ENCODE results near the gene ANKS3. TPM values are rescaled to one million over a fixed set of nuclear protein-coding genes. Genes with fewer than 3 reads are reported as not detected.

The ANKS3 gene
- total RNA-seq, 1 experiment from 2014 or later, result 22.6 TPM

DNA sequence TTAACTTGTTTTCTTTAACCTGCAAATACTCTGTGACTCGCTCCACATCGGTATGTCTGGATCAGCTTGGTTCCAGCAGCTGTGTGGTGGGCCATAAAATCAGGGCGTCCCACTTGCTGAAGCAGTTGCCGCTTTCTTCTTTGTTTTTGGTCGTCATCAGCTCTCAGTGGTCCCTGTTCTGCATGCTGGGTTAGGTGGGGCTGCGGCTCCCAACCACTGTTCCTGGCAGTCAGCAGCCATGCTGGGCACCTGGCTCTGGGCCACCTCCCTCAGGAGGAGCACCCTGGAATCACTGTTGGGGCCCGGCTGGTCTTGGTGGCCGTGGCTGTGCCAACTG is 86.5 kb downstream of the ANKS3 start:
- no peak overlapping the region for H3K4me2 ChIP-seq (ENCODE audit: low read length)
- H3K27me3 ChIP-seq (ENCODE audit: low read length), result no peaks in the 10 kb centered on the region
- no peaks in the 10 kb centered on the region for H3K4me1 ChIP-seq (ENCODE audit: insufficient read depth, low read length)
- ChIA-PET POLR2A (ENCODE audit: unreplicated experiment) (no interaction called here), CTCF (no interaction called here)
- no peaks in the 10 kb centered on the region for H3K9me3 ChIP-seq (ENCODE audit: low read length)
- H3K9ac ChIP-seq (ENCODE audit: low read length), result no peak overlapping the region
- H4K20me1 ChIP-seq (ENCODE audit: low read length), result no peaks in the 10 kb centered on the region
- H3K27ac ChIP-seq (ENCODE audit: low read length), result no peak overlapping the region
- intact Hi-C loops (cut with micrococcal nuclease), result no loop called here
- no peaks in the 10 kb centered on the region; the same call in 1 of the 2 replicates for H3K36me3 ChIP-seq (ENCODE audit: low read depth, low read length)
- H2AFZ ChIP-seq (ENCODE audit: low read length), result no peak overlapping the region
- H3K4me3 ChIP-seq (ENCODE audit: low read length), result no peak overlapping the region
- no peaks in the 10 kb centered on the region for H3K9me2 ChIP-seq (replicated peaks; ENCODE audit: low read length)
- H3K79me2 ChIP-seq (ENCODE audit: low read length), result peaks cover 21% of the 10 kb centered on the region; the same call in 1 of the 2 replicates
- no peak for ATAC-seq
- DNase-seq, result no peak
- H3F3A ChIP-seq (ENCODE audit: low read length, unreplicated experiment), result no peaks in the 10 kb centered on the region
- BruUV-seq (replicated peaks), result no TSS peak
- TF ChIP-seq, protein P1, sequence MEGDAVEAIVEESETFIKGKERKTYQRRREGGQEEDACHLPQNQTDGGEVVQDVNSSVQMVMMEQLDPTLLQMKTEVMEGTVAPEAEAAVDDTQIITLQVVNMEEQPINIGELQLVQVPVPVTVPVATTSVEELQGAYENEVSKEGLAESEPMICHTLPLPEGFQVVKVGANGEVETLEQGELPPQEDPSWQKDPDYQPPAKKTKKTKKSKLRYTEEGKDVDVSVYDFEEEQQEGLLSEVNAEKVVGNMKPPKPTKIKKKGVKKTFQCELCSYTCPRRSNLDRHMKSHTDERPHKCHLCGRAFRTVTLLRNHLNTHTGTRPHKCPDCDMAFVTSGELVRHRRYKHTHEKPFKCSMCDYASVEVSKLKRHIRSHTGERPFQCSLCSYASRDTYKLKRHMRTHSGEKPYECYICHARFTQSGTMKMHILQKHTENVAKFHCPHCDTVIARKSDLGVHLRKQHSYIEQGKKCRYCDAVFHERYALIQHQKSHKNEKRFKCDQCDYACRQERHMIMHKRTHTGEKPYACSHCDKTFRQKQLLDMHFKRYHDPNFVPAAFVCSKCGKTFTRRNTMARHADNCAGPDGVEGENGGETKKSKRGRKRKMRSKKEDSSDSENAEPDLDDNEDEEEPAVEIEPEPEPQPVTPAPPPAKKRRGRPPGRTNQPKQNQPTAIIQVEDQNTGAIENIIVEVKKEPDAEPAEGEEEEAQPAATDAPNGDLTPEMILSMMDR (conservative IDR thresholded peaks at IDR 0.05; ENCODE audit: low read depth, low read length), result no peak
- TF ChIP-seq EZH2 (IDR thresholded peaks at IDR 0.05; ENCODE audit: low read length, unreplicated experiment) (no peak), EZH2phosphoT487 (IDR thresholded peaks at IDR 0.05; ENCODE audit: borderline replicate concordance, low read length) (no peak)

DNA sequence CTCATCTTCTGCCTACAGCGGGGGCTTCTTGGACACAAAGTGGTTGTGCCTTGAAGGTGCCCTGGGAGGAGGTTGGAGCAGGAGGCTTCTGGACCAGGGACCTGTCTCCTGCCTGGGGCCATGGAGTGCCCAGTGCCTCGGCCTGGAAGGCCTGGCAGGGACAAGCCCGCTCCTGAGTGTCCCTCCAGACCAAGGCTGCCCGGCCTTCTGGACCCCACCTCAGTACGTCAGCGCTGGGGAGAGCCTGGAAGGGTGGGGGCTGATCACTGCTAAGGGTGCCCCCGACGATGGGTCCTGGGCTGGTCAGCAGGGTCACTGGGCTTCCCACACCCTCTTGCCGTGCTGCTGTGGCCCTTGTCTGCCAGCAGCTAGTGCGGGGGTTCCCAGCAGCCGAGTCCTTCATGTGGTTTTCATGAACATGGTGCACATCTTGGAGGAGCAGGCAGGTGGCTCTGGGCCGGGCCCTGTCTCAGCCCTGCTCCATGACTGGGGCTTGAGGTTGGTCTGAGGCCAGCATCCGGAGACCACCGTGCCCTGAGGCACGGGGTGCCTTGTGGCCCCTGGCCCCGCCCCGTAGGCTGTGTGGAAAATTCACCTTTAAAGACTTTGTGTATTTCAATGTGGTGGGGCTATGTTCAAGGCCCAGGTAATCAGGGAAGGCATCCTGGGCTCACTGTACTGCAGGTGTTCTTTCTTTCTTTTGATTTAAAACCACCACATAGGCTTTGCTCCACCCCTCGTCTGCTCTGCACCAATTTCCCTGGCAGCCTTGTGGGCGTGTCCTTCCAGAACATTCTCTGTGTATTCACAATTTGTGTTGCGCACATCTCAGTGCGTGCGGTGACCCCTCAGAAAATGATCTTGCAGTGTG is 87.1 kb downstream of the ANKS3 start:
- H3K79me2 ChIP-seq (ENCODE audit: low read length), result peaks cover 23% of the 10 kb centered on the region; the same call in 1 of the 2 replicates

More for the DNA sequence above, 87.1 kb downstream of the ANKS3 start:
- CTCF ChIA-PET, result interaction anchor here (0.6 kb wide), 1 partner anchor 17 kb away, joined by 7 read pairs; no protein-coding TSS in a partner anchor
- Histone ChIP-seq H3K4me2 (ENCODE audit: low read length) (no peak overlapping the region), H3K9me2 (replicated peaks; ENCODE audit: low read length) (no peaks in the 10 kb centered on the region), H3F3A (ENCODE audit: low read length, unreplicated experiment) (no peaks in the 10 kb centered on the region), H2AFZ (ENCODE audit: low read length) (no peak overlapping the region), H3K27me3 (ENCODE audit: low read length) (no peaks in the 10 kb centered on the region), H3K4me3 (ENCODE audit: low read length) (no peak overlapping the region), H4K20me1 (ENCODE audit: low read length) (no peaks in the 10 kb centered on the region), H3K27ac (ENCODE audit: low read length) (no peak overlapping the region), H3K36me3 (ENCODE audit: low read depth, low read length) (no peaks in the 10 kb centered on the region; the same call in 1 of the 2 replicates), H3K4me1 (ENCODE audit: insufficient read depth, low read length) (no peaks in the 10 kb centered on the region), H3K9me3 (ENCODE audit: low read length) (no peaks in the 10 kb centered on the region), H3K9ac (ENCODE audit: low read length) (no peak overlapping the region)
- ATAC-seq (no peak), DNase-seq (no peak)
- POLR2A ChIA-PET (ENCODE audit: unreplicated experiment), result no interaction called here
- no TSS peak for BruUV-seq (replicated peaks)
- TF ChIP-seq EZH2phosphoT487 (IDR thresholded peaks at IDR 0.05; ENCODE audit: borderline replicate concordance, low read length) (no peak), EZH2 (IDR thresholded peaks at IDR 0.05; ENCODE audit: low read length, unreplicated experiment) (no peak)
- TF ChIP-seq, protein P1 (conservative IDR thresholded peaks at IDR 0.05; ENCODE audit: low read depth, low read length), result no peak
- intact Hi-C loops (cut with micrococcal nuclease), result no loop called here

Small RNA genes lying within 50 kb of the gene (microRNA-seq; reads per million reads assigned to microRNA genes)
- not detected for gene MIR6769A (ENCODE audit: unreplicated experiment)

Other genes with a start within 250 kb of the ANKS3 start
- 7.1 and 8.7 TPM in 2 replicates for gene CDIP1, start 195.5 kb downstream of the ANKS3 start, total RNA-seq (2014; rRNA removed)
- gene C16orf96, start 177.9 kb downstream of the ANKS3 start, total RNA-seq (2014; rRNA removed), result not detected in 2 replicates
- gene UBALD1, start 119.4 kb downstream of the ANKS3 start, total RNA-seq (2014; rRNA removed), result 24.6 and 28.2 TPM in 2 replicates
- gene MGRN1, start 109.4 kb downstream of the ANKS3 start, total RNA-seq (2014; rRNA removed), result 22.7 and 38.2 TPM in 2 replicates
- 49.9 and 64.3 TPM in 2 replicates for gene NUDT16L1, start 40.7 kb downstream of the ANKS3 start, total RNA-seq (2014; rRNA removed)
- 0.58 and 1.2 TPM in 2 replicates for gene DNAAF8, start 266 bp upstream of the ANKS3 start, total RNA-seq (2014; rRNA removed)
- 8.6 and 10.4 TPM in 2 replicates for gene ZNF500, start 32.9 kb upstream of the ANKS3 start, total RNA-seq (2014; rRNA removed)
- not detected in 2 replicates for gene SEPTIN12, start 54.1 kb upstream of the ANKS3 start, total RNA-seq (2014; rRNA removed)
- gene SMIM22, start 61.1 kb upstream of the ANKS3 start, total RNA-seq (2014; rRNA removed), result not detected in 2 replicates
- 23.3 and 24.1 TPM in 2 replicates for gene ROGDI, start 68.4 kb upstream of the ANKS3 start, total RNA-seq (2014; rRNA removed)
- 30.6 and 41.2 TPM in 2 replicates for gene GLYR1, start 113.0 kb upstream of the ANKS3 start, total RNA-seq (2014; rRNA removed)
- gene UBN1, start 113.2 kb upstream of the ANKS3 start, total RNA-seq (2014; rRNA removed), result 21.4 and 21.9 TPM in 2 replicates
- 18.8 and 22.8 TPM in 2 replicates for gene PPL, start 202.9 kb upstream of the ANKS3 start, total RNA-seq (2014; rRNA removed)
- gene SEC14L5, start 224.1 kb upstream of the ANKS3 start, total RNA-seq (2014; rRNA removed), result not detected in 2 replicates

Data from PC-3 (cell line).